ENCODE measurements around the gene YWHAB. TPM values are rescaled to one million over a fixed set of nuclear protein-coding genes. Genes with fewer than 3 reads are reported as not detected.
"Not testable (repeated sequence)": the region's sequence is repeated elsewhere in the genome, so short reads cannot be mapped to it uniquely, and the experiment has no call there.

The YWHAB gene
- total and polyA plus RNA-seq, 4 experiments from 2014 or later = 245 to 616 (median 408) TPM

DNA sequence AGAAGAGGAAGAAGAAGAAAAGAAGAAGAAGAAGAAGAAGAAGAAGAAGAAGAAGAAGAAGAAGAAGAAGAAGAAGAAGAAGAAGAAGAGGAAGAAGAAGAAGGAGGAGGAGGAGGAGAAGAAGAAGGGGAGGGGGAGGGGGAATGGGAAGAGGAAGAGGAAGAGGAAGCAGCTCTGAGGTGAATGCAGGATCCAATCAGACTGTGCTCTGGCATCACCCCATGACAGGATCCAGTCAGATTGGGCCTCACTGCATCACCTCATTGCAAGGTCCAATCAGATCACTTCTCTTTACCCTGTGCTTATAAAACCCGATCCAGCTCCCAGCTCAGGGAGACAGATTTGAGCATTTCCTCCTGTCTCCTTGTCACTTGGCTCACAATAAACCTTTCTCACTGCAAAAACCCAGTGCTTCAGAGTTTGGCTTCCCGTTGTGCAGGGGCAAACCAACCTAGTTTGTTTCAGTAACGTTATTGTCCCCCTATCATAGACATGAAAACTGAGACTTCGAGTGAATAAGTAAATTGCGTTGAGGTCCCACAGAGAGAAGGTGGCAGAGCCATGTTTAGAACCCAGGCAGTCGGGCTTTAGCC lies 28.6 kb upstream of the YWHAB start:
- peaks cover 0 to 6% (median 4%) of the 10 kb centered on the region in 4 donors for H3K4me1 Mint-ChIP-seq
- no peak for DNase-seq
- Histone ChIP-seq H3K9me3 (ENCODE audit: control insufficient read depth in 1 of 2, low read length in 2 of 2) (no peaks in the 10 kb centered on the region), H3K27ac (ENCODE audit: low read depth, low read length) (no peak overlapping the region), H3K36me3 (ENCODE audit: insufficient read depth, low read length) (no peaks in the 10 kb centered on the region), H3K4me3 (ENCODE audit: low read length in 2 of 2) (no peak overlapping the region), H3K27me3 (ENCODE audit: insufficient read depth, low read length) (no peaks in the 10 kb centered on the region), H3K4me1 (ENCODE audit: insufficient read depth, low read length) (no peaks in the 10 kb centered on the region)
- H3K4me3 Mint-ChIP-seq = no peak overlapping the region
- ChIA-PET POLR2A (ENCODE audit: partially characterized antibody) (no interaction called here), CTCF (ENCODE audit: partially characterized antibody) (interaction anchor here (0.5 kb wide), 1 partner anchor 139 kb away, joined by 3 read pairs; no protein-coding TSS in a partner anchor)
- H3K27me3 Mint-ChIP-seq = no peaks in the 10 kb centered on the region
- H3K36me3 Mint-ChIP-seq = no peaks in the 10 kb centered on the region
- H3K9me3 Mint-ChIP-seq = no peaks in the 10 kb centered on the region
- H3K27ac Mint-ChIP-seq = no peak overlapping the region
- intact Hi-C loops (cut with micrococcal nuclease) = no loop called here

DNA sequence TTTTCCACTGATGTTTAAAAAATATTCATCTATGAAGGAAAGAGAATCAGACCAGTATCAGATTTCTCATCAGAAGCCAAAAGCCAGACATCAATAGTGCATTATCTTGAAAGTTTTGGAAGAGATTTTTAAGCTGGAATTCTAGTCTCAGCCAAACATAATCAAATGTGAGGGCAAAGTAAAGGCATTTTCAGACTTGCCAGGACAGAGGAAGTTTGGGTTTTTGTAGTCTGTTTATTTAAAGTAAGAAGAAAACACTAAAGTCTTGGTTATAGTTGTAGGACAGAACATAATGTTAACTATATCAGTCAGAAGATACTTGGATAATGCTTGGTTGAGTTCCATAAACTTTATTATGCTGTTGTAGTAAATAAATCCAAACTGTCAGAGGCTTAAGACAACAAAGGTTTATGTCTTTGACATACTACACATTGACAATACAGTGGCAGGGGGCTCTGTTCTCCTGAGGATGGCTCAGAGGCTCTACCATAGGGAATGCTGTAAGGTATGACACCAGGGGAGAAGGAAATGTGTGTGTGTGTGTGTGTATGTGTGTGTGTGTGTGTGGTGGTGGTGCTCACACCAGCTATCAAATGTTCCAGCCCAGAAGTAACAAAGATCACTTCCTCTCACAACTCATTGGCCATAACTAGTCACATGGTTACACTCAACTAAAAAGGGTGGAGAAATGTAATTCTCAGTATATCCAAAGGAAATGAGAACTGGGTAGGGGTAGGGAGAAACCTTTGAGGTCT lies 26.7 kb upstream of the YWHAB start:
- Histone ChIP-seq H3K4me1 (ENCODE audit: insufficient read depth, low read length) (no peaks in the 10 kb centered on the region), H3K4me3 (ENCODE audit: low read length in 2 of 2) (no peak overlapping the region), H3K27me3 (ENCODE audit: insufficient read depth, low read length) (no peaks in the 10 kb centered on the region), H3K9me3 (ENCODE audit: control insufficient read depth in 1 of 2, low read length in 2 of 2) (no peaks in the 10 kb centered on the region), H3K27ac (ENCODE audit: low read depth, low read length) (no peak overlapping the region), H3K36me3 (ENCODE audit: insufficient read depth, low read length) (no peaks in the 10 kb centered on the region)
- Mint-ChIP-seq H3K9me3 (no peaks in the 10 kb centered on the region), H3K4me3 (no peak overlapping the region), H3K4me1 (peaks cover 0 to 6% (median 5%) of the 10 kb centered on the region in 4 donors), H3K27ac (peak overlapping the region in 2 of 7 donors; percentile 46 to 71), H3K36me3 (no peaks in the 10 kb centered on the region), H3K27me3 (no peaks in the 10 kb centered on the region)
- POLR2A ChIA-PET (ENCODE audit: partially characterized antibody) = no interaction called here
- intact Hi-C loops (cut with micrococcal nuclease) = no loop called here
- peak in 1 of 5 donors; percentile 5 for DNase-seq
- CTCF ChIA-PET (ENCODE audit: partially characterized antibody) = interaction anchor here (1.6 kb wide), 1 partner anchor 8 kb away, joined by 4 read pairs; no protein-coding TSS in a partner anchor

DNA sequence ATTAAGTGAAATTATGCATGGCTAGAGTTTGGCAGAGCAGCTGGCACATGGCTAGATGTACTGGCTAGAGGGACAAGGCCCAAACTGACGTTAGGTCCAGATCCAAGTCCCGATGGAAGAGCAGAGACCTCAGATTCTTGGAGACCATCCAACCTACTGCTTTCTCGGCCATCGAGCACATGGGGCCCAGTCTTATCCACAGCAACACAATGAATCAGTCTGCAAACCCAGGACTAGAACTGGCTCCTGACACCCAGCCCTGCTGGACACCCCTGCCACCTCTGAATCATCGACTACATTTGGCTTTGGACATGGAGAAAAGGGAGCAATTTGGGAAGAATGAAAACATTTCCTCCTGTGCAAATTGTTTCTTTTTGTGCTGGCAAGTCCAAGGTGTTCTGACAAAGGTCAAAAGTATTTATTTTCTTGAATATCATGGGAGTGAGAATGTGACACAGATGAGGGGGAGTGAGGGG lies 23.9 kb upstream of the YWHAB start:
- Mint-ChIP-seq H3K27me3 (no peaks in the 10 kb centered on the region), H3K36me3 (no peaks in the 10 kb centered on the region), H3K9me3 (no peaks in the 10 kb centered on the region), H3K4me1 (peaks cover 0 to 6% (median 2%) of the 10 kb centered on the region in 4 donors), H3K4me3 (no peak overlapping the region), H3K27ac (peak overlapping the region in 1 of 7 donors; percentile 57)
- Histone ChIP-seq H3K36me3 (ENCODE audit: insufficient read depth, low read length) (no peaks in the 10 kb centered on the region), H3K4me1 (ENCODE audit: insufficient read depth, low read length) (no peaks in the 10 kb centered on the region), H3K27ac (ENCODE audit: low read depth, low read length) (no peak overlapping the region), H3K9me3 (ENCODE audit: control insufficient read depth in 1 of 2, low read length in 2 of 2) (no peaks in the 10 kb centered on the region), H3K4me3 (ENCODE audit: low read length in 2 of 2) (no peak overlapping the region), H3K27me3 (ENCODE audit: insufficient read depth, low read length) (no peaks in the 10 kb centered on the region)
- no peak for DNase-seq
- intact Hi-C loops (cut with micrococcal nuclease) = no loop called here
- CTCF ChIA-PET (ENCODE audit: partially characterized antibody) = no interaction called here
- POLR2A ChIA-PET (ENCODE audit: partially characterized antibody) = no interaction called here

DNA sequence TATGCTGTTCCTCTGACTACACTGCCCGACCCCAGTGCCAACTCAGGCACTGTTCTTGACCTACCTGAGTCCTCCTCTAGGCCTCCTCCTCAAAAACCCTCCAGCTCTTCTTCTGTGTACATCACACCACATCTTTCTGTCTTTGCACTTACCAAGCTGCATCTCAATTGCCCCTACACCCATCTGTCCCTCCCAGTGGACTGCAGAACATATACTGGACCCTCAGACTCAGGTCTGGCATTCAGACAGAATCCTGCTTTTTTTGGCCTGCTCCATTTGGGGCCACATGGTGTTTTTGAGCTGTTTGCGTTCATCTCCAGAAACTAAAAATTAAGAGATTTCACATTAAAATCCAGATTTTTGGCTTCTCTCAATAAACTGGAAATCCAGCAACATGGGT lies 23.2 kb upstream of the YWHAB start:
- no peaks in the 10 kb centered on the region for H3K27me3 ChIP-seq (ENCODE audit: insufficient read depth, low read length)
- CTCF ChIA-PET (ENCODE audit: partially characterized antibody) = interaction anchor here (0.7 kb wide), 1 partner anchor 57 kb away, joined by 3 read pairs; no protein-coding TSS in a partner anchor
- no peaks in the 10 kb centered on the region for H3K36me3 Mint-ChIP-seq
- no peak overlapping the region for H3K4me3 ChIP-seq (ENCODE audit: low read length in 2 of 2)
- H3K4me3 Mint-ChIP-seq = no peak overlapping the region
- peak overlapping the region in 2 of 7 donors; percentile 16 to 34 for H3K27ac Mint-ChIP-seq
- H3K36me3 ChIP-seq (ENCODE audit: insufficient read depth, low read length) = no peaks in the 10 kb centered on the region
- peaks cover 3 to 8% (median 4%) of the 10 kb centered on the region in 4 donors for H3K4me1 Mint-ChIP-seq
- H3K27me3 Mint-ChIP-seq = peaks cover 2% of the 10 kb centered on the region in 2 donors
- H3K4me1 ChIP-seq (ENCODE audit: insufficient read depth, low read length) = no peaks in the 10 kb centered on the region
- H3K9me3 ChIP-seq (ENCODE audit: control insufficient read depth in 1 of 2, low read length in 2 of 2) = no peaks in the 10 kb centered on the region
- intact Hi-C loops (cut with micrococcal nuclease) = no loop called here
- no peak overlapping the region for H3K27ac ChIP-seq (ENCODE audit: low read depth, low read length)
- no peak for DNase-seq
- POLR2A ChIA-PET (ENCODE audit: partially characterized antibody) = no interaction called here
- no peaks in the 10 kb centered on the region for H3K9me3 Mint-ChIP-seq

GRCh38 chr20:44863365-44864084 lies 22.0 kb upstream of the YWHAB start:
- H3K27ac Mint-ChIP-seq; H3K9me3 ChIP-seq (ENCODE audit: control insufficient read depth in 1 of 2, low read length in 2 of 2); H3K9me3 Mint-ChIP-seq; DNase-seq; POLR2A ChIA-PET (ENCODE audit: partially characterized antibody); H3K27ac ChIP-seq (ENCODE audit: low read depth, low read length); H3K36me3 ChIP-seq (ENCODE audit: insufficient read depth, low read length); H3K36me3 Mint-ChIP-seq; H3K27me3 ChIP-seq (ENCODE audit: insufficient read depth, low read length); H3K4me1 ChIP-seq (ENCODE audit: insufficient read depth, low read length); intact Hi-C loops (cut with micrococcal nuclease); H3K4me3 ChIP-seq (ENCODE audit: low read length in 2 of 2); H3K27me3 Mint-ChIP-seq; H3K4me3 Mint-ChIP-seq: not testable (repeated sequence)
- peaks cover 7 to 12% (median 10%) of the 10 kb centered on the region in 4 donors for H3K4me1 Mint-ChIP-seq
- CTCF ChIA-PET (ENCODE audit: partially characterized antibody) = interaction anchor here (1.3 kb wide), 1 partner anchor 179 kb away, joined by 4 read pairs; no protein-coding TSS in a partner anchor

DNA sequence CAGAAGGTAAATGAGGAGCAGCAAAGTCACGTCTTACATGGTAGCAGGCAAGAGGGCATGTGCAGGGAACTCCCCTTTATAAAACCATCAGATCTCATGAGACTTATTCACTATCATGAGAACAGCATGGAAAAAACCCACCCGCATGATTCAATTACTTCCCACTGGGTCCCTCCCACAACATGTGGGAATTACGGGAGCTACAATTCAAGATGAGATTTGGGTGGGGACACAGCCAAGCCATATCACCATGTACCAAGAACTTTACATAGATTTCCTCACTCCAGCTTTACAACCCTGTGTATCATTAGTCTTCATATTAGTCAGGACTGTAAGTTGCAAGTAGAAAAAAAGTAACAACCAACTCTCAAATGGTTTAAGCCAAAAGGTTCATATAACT lies 21.0 kb upstream of the YWHAB start:
- POLR2A ChIA-PET (ENCODE audit: partially characterized antibody); intact Hi-C loops (cut with micrococcal nuclease): not testable (repeated sequence)

More for the DNA sequence above, 21.0 kb upstream of the YWHAB start:
- H3K9me3 ChIP-seq (ENCODE audit: control insufficient read depth in 1 of 2, low read length in 2 of 2); H3K27ac Mint-ChIP-seq; H3K27ac ChIP-seq (ENCODE audit: low read depth, low read length); H3K27me3 Mint-ChIP-seq; H3K36me3 ChIP-seq (ENCODE audit: insufficient read depth, low read length); H3K4me3 Mint-ChIP-seq; H3K27me3 ChIP-seq (ENCODE audit: insufficient read depth, low read length); H3K9me3 Mint-ChIP-seq; H3K4me1 ChIP-seq (ENCODE audit: insufficient read depth, low read length); DNase-seq; H3K4me3 ChIP-seq (ENCODE audit: low read length in 2 of 2); CTCF ChIA-PET (ENCODE audit: partially characterized antibody); H3K36me3 Mint-ChIP-seq: not testable (repeated sequence)
- peaks cover 3 to 10% (median 9%) of the 10 kb centered on the region in 4 donors for H3K4me1 Mint-ChIP-seq
